HuH-7 (cell line): ENCODE data around the gene ART3.
"Not testable (repeated sequence)": the region's sequence is repeated elsewhere in the genome, so short reads cannot be mapped to it uniquely, and the experiment has no call there.

Source experiments
- DNase-seq: peaks from one replicate; pipeline ENCODE4 v3.0.0; 2011; ENCODE audit warnings: low spot score

ART3 gene

DNA sequence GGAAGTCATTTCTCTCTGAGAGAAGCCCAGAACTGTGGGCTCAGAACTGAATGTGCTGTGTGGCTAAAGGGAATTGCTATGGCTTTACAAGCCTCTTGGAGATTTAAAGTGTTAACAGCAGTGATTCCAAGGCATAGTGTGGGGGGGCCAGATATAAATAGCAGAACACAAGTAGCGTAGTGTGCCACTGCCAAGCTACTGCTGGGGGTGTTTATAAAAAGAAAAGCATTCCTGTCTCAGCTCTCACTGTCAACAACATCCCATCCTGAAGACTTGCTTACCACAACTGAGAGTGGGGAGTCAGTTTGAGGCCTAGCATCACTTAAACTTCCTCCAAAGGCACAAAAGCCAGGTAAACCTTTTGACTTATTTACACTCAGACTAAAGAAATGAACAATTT lies at the start of gene ART3:
Gene ART3 (plus strand): TSS at position 242 of the 400 bp plus-strand sequence. CDS start 1,181 bp downstream, outside the sequence.
- DNase-seq, result no peak

DNA sequence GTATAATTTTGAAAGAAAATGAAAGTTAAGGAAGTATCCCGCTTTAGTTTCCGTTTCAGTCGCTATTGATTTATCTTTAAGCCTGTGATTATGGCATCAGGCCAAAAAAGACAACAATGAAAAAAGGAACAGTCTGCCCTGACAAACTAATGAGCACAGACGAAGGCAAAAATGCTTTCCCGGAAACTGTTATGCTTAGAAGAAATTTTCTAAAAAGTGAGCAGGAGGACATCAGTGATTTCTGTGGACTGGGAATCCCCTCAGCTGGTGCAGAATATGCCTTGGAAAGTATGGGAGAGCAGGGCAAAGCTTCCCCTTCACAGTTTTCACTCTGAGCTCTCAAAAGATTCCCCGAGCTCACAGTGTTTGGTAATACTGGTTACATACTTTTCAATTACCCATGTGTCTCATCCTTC lies 46.2 kb upstream of the ART3 start:
- no peak for DNase-seq

DNA sequence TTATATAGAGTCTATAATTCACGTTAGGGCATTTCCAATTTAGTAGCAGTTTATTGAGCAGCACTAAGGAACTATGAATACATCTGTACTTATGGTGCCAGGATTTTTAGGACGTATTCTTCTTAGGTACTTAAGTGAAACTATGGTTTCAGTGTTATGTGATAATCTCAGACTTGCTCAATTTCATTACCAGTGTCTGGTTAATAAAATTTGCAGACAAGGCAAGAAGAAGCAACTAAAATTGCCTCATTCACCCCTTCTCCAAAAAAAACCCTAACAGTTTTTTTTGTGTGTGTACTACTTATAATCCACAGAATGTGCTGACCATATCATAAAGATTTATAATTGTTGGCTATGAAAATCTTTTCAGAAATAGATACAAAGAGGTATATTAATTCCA lies 45.2 kb upstream of the ART3 start:
- DNase-seq, result no peak

DNA sequence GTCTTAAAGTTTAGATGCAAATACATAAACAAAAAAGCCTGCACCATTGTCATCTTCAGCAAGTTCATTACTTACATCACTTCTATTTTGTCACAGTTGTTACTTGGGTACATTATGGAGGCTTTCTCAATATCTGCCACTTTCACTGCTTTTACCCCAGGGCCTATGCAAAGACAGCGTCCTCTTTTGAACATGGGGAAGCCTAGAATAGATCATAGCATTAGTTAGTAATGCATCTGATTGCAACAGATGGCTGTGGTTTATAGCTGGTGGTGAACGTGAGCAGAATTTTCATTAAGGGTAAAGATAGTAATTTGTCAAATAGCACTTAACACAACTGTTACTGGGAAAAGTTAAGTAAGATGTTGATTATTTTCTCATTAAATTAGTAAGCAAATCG lies 39.4 kb upstream of the ART3 start:
- no peak for DNase-seq

GRCh38 chr4:76035799-76036380 lies 38.6 kb upstream of the ART3 start, which contains the start of gene CXCL11:
Gene CXCL11, minus strand, starts transcription at chr4:76036070. Its CDS starts 83 bp downstream, at chr4:76035987.
- DNase-seq, result no peak

DNA sequence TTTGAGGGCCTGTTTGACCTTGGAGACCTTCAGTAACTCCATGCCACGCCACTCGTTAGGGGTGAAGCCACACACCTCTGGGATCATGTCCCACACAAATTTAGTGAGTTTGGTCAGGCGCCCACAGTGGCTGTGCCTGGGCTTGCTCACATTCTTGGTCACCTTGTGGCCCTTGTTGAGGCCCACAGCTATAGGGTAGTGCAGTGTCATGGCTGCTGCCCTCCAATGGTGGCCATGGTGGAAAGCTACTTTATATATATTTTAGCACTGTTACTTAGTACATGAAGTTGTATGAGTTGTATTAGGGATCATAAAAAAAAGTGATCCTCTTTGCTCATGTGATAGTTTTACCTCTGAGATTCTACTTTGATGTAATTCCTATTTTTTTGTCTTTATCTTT lies 37.7 kb upstream of the ART3 start:
- DNase-seq, result no peak

DNA sequence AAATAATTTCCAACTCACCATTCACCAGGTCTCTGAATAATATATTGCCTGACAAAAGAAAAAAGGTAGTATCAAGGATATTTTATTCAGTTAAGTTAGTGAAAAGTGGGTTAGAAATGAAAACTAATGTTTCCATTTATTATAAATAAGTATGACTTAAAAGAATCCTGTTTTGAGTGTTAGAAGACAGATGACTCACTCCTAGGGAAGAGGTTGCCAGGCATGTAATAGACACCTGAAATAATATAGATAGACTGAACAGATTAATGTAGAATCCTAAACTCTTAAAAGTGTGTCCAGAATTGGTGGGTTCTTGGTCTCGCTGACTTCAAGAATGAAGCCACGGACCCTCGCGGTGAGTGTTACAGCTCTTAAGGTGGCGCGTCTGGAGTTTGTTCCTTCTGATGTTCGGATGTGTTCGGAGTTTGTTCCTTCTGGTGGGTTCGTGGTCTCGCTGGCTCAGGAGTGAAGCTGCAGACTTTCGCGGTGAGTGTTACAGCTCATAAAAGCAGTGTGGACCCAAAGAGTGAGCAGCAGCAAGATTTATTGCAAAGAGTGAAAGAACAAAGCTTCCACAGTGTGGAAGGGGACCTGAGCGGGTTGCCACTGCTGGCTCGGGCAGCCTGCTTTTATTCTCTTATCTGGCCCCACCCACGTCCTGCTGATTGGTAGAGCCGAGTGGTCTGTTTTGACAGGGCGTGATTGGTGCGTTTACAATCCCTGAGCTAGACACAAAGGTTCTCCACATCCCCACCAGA lies 32.1 kb upstream of the ART3 start:
- DNase-seq, result not testable (repeated sequence)

DNA sequence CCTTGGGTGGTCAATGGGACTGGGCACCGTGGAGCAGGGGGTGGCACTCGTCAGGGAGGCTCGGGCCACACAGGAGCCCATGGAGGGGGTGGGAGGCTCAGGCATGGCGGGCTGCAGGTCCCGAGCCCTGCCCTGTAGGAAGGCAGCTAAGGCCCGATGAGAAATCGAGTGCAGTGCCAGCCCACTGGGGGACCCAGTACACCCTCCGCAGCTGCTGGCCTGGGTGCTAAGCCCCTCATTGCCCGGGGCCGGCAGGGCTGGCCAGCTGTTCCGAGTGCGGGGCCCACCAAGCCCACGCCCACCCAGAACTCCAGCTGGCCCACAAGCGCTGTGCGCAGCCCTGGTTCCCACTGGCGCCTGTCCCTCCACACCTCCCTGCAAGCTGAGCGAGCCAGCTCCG lies 31.2 kb upstream of the ART3 start:
- DNase-seq, result not testable (repeated sequence)

DNA sequence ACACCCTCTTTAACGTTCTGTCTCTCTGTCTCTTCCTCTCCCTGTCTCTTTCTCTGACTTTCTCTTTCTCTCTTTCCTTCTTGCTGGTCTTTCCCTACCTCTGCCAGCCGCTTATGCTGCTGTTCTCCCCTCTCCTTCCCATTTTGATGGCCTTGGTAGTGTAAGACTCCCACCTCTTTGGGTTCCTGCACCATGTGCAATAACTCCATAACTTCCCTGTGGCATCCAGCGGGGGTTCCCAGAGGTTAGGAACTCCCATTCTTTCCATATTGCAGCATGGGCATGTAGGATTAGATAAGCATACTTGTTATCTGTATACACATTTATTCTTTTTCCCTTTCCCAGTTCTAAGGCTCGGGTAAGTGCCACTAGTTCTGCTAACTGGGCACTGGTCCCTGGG lies 29.8 kb upstream of the ART3 start:
- not testable (repeated sequence) for DNase-seq

GRCh38 chr4:76049860-76050416 lies 24.6 kb upstream of the ART3 start:
- not testable (repeated sequence) for DNase-seq

GRCh38 chr4:76050560-76051050 lies 23.9 kb upstream of the ART3 start:
- DNase-seq, result not testable (repeated sequence)

DNA sequence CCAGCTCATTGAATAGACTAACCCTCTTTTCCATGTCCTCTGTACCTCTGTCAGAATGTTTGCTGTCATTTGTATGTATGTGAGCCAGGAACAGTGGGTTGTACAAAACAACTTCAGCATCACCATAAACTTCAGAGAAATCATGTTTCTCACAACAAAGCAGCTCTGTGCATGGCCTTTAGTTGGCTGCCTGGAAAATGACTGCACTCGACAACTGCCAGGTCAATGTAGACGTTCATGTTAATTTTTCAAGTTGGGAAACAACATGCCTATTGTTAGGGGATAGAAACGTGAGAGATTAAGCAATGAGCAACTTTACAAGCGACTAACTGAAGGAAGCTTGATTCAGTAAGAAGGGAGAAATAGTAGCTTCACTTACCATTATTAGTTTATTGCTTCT lies 20.8 kb upstream of the ART3 start:
- peak; percentile 63 for DNase-seq

DNA sequence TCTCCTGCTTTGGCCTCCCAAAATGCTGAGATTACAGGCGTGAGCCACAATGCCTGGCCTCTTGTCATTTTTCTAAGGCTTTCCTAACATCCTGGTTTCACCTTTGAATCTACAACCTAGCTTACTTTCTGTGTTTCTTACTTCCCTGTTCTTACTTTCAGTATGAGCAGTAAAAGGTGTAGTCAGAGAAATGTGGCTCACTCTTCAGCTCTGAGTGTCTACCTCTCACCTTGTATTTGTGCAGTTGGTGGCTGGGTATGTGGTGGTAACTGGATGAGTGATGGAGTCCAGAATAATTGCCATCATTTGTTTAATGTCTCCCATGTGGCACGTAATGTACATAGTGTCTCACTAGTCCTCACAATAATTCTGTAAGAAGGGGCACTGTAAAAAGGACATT lies 19.5 kb upstream of the ART3 start:
- no peak for DNase-seq

DNA sequence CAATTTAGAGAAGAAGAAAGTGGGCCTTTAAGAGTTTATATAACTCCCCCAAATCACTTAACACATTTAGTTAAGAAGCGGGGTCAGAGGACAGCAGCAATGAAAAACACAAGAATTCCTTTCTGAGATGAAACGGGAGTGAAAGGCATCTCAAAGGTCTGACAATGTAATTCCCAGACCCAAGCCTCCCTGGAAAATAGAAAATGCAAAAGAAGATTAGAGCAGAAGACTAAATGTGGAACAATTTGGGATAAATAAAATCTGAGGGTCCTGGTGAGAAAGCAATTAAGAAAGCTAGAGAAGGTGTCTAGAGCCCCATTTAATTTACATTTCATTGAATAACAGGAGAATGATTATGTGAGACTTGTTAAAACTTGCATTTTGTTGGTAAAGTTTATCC lies 19.1 kb upstream of the ART3 start:
- DNase-seq, result no peak

GRCh38 chr4:76058302-76058701 lies 16.2 kb upstream of the ART3 start:
- DNase-seq, result no peak

GRCh38 chr4:76058888-76059426 lies 15.6 kb upstream of the ART3 start:
- DNase-seq, result peak; percentile 34

DNA sequence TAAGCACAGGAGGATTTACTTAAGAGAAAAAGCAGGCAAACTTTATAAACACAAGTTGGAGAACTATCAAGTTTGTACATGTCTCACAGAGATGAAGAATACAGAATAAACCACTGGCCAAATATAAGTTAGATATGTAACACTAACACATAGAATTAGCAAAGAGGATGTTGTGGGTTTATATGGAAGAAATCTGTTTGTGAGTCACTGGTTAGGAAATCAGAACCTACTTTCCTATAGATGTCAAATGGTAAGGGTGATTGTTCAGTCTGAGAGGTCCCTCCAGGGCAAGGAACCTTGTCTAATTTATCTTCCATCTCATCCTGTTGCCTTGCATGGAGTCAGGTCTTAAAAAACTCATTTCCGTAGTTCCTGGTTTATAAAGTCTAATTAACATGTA lies 14.8 kb upstream of the ART3 start:
- no peak for DNase-seq

- DNase-seq, result no peak
These were observed 14.0 kb upstream of the ART3 start for GRCh38 chr4:76060506-76060905.

GRCh38 chr4:76061421-76061820 lies 13.1 kb upstream of the ART3 start:
- DNase-seq, result no peak

- DNase-seq, result no peak
These were observed 12.5 kb upstream of the ART3 start for GRCh38 chr4:76061982-76062381.

- DNase-seq, result no peak
These were observed 8.0 kb upstream of the ART3 start for GRCh38 chr4:76066546-76066945.

DNA sequence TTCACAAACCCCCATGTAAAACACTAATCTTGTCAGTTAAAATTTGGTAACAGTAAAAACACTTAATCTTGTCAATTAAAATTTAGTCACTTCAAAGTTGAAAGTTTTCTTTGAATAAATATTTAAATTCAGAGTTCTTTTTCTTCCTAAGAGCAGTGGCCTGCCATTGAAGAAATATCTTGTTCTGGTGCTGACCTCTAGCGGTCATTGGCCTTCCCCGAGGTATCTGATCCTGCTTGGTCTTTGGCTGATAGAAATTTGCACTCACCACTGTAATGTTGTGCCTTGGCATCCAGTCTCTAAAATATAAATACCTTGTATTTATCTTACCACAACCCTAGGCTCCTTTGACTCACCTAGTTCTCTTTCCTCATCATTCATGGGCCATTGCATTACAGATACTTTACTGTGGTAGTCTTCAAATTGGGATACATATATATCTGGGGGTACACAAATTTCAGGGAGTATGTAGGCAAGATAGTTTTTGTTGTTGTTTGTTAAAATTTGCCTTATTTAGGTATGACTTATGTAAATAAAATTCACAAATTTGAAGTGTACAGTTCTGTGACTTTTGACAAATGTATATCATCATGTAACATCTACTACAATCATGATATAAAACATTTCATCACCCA lies 6.7 kb upstream of the ART3 start:
- DNase-seq, result peak; percentile 57
